D721Med (cell line): ENCODE measurements around the gene IQCM.

Experiments used
- DNase-seq: peaks from one replicate; pipeline ENCODE4 v3.0.0; 2011; ENCODE audit warnings: low spot score; ENCODE audit not compliant: insufficient read length
- FAIRE-seq: peaks from 2 replicates; lab custom pipeline; 2011; peaks lifted over from hg19 to GRCh38; lab: Jason Lieb, UNC
- TF ChIP-seq, protein P1 (sequence below): IDR thresholded peaks from 2 replicates; pipeline ENCODE4 v1.5.1; 2012; ENCODE audit warnings: mild to moderate bottlenecking, control low read depth; ENCODE audit not compliant: insufficient read depth; ENCODE audit errors: missing control alignments

The IQCM gene

DNA sequence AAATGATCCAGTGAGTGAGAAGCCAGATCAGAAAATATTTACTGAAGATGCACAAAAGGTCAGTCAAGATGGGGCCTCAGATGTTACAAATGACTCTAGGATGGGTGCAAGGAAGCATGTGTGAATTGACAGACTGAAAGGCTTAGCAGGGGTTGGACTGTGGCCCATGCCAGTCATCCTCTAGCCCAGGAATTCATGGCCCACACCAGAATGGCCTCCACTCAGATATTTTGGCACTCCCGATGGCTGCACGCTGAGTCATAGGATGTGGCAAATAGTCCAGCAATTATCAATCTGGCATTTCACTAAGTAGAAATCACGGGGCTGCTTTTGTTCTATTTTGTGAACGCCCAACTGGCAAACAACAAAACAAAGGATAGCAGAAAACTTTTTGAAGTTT, 406.5 kb downstream of the IQCM start:
- FAIRE-seq (no peak), DNase-seq (no peak)
- TF ChIP-seq, protein P1, sequence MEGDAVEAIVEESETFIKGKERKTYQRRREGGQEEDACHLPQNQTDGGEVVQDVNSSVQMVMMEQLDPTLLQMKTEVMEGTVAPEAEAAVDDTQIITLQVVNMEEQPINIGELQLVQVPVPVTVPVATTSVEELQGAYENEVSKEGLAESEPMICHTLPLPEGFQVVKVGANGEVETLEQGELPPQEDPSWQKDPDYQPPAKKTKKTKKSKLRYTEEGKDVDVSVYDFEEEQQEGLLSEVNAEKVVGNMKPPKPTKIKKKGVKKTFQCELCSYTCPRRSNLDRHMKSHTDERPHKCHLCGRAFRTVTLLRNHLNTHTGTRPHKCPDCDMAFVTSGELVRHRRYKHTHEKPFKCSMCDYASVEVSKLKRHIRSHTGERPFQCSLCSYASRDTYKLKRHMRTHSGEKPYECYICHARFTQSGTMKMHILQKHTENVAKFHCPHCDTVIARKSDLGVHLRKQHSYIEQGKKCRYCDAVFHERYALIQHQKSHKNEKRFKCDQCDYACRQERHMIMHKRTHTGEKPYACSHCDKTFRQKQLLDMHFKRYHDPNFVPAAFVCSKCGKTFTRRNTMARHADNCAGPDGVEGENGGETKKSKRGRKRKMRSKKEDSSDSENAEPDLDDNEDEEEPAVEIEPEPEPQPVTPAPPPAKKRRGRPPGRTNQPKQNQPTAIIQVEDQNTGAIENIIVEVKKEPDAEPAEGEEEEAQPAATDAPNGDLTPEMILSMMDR: no peak

DNA sequence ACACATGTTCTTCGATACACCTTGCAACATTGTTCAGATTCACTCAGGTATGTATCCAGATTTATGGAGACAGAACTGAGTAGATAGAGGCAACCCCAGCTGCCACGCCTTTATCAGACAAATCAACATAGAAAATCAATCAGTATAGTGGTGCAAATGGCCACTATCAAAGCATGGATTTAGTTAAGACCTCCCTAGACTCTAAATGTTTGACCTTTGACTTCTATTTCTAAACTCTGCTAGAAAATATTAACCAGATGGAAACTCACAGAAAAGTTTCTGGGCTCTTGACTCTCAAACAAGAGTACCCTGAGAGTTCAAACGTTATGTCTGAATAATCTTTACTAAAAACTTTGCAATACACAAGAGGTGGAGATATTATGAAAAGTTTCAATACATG, 411.5 kb downstream of the IQCM start:
- FAIRE-seq (no peak), DNase-seq (no peak)
- TF ChIP-seq, protein P1: no peak

DNA sequence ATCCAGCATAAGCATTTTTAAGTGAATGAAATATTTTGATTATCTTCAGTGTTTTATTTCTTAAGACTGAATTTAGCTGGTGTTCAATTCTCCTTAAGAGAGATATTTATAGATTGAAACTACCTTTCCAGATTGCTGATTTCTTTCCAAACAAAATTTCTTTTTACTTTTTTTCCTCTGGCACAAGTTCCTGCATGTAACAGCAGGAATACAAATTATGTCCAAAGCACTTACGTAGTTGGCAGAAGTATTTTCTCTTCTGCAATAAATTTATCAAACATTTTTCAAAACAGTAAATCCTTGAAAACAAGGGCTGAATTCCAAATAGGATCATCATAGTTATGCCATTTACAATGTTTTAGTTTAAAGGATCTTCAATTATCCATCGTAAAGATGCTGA, 412.6 kb downstream of the IQCM start:
- FAIRE-seq (no peak), DNase-seq (no peak)
- TF ChIP-seq, protein P1: no peak

DNA sequence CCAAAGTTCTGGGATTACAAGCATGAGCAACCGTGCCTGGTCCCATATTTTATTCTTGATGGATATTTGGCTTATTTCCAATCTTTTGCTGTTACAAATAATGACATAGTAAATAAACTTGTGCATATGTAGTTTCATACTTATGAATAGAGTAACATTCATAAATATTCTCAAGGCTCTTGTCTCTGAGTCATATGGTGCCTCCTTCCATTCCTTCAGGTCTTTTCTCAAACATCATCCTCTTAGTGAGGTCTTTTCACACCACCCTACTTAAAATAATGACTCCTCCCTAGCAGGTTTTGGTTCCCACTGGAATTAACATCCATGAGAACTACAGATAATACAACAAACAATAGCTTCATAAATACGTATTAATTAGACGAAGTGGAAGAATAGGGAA, 416.6 kb downstream of the IQCM start:
- FAIRE-seq: no peak

DNA sequence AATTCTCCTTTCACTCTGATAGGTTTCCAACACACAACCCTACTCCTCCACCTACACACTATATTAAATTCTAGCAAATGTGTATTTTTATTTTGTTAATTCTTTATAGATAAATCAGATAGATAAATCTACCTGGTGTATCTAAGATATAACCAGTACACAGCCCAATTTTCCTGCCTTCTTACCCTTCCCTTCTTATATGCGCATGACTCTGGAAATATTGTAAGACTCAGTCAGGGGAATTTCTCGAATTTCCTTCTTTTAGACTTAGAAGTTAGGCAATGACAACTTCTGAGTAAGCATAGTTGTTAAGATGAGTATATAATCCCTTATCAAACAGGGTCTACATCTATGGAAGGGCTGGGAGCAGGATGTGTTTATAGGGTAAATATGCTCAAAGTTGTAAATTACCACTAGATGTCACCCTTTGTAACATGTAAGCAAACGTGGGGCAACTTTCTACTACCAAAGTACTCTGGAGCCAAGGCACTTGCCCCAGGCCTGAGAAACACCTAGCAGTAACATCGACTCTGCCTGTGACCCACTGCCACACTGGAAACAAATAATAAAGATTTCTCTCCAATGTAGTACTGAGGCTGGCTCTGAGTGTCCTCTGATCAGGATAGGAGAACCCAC, 444.7 kb downstream of the IQCM start:
- FAIRE-seq (peak; percentile 56), DNase-seq (no peak)
- TF ChIP-seq, protein P1: peak; percentile 63

More for the DNA sequence above, 416.6 kb downstream of the IQCM start:
- TF ChIP-seq, protein P1: no peak
- DNase-seq: no peak

DNA sequence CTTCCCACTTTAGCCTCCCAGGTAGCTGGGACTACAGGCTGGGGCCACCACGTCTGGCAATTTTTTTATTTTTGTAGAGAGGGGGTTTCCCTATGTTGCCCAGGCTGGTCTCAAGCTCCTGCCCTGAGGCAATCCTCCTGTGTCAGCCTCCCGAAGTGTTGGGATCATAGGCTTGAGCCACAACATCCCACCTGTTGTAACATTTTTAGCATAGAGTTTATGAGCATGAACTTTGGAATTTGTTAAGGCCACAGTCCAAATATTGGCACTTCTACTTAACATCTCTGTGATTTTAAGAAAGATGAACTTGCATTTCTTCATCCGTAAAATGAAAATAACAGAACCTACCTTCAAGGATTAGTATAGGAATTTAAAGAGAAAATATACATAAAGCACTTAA, 445.6 kb downstream of the IQCM start:
- TF ChIP-seq, protein P1: no peak
- FAIRE-seq (no peak), DNase-seq (no peak)

DNA sequence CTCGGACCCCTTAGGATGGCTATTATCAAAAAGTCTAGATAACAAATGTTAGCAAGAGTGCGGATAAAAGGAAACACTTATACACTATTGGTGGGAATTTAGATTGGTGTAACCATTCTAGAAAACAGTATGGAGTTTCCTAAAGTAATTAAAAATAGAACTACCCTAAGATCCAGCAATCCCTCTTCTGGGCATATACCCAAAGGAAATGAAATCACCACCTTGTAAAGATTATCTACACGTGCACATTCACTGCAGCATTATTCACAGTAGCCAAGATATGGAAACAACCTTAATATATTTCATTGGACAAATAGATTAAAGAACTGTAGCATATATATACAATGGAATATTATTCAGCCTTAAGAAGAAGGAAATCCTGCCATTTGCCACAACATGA, 462.4 kb downstream of the IQCM start:
- DNase-seq (no peak), FAIRE-seq (no peak)
- TF ChIP-seq, protein P1: no peak
